K562 (cell line): ENCODE data around the gene EVL. TPM values are rescaled to one million over a fixed set of nuclear protein-coding genes. Genes with fewer than 3 reads are reported as not detected.

ENCODE experiments used
- ATF1 ChIP-seq, 2 experiments: fragments of 450-650 bp in 1 of 2; IDR thresholded peaks; 2 replicates each; pipeline ENCODE4 v1.6.1; 2016; ENCODE audit warnings: missing compliant biosample characterization in 1 of 2, missing genetic modification characterization in 1 of 2
- CHCHD3 ChIP-seq: fragments of 250-450 bp; sonication (Bioruptor Pico); IDR thresholded peaks from 2 replicates; pipeline ENCODE4 v2.1.2; 2022; ENCODE audit warnings: mild to moderate bottlenecking
- CREB1 ChIP-seq, 2 experiments: sonication (generic) in 1 of 2; formaldehyde crosslinking in 1 of 2; IDR thresholded peaks; 2 replicates each; pipeline versions ENCODE4 v1.6.1 to v1.8.0; 2012 to 2022; ENCODE audit warnings: inconsistent platforms in 1 of 2, mild to moderate bottlenecking in 1 of 2, missing genetic modification reagents in 1 of 2, moderate library complexity in 1 of 2
- DLX4 ChIP-seq: fragments of 250-450 bp; sonication (Bioruptor Pico); IDR thresholded peaks from 2 replicates; pipeline ENCODE4 v1.6.1; 2021; ENCODE audit warnings: mild to moderate bottlenecking
- EHMT2 ChIP-seq: fragments of 450-650 bp; IDR thresholded peaks from 2 replicates; pipeline ENCODE4 v1.6.1; 2018; ENCODE audit warnings: antibody characterized with exemption
- HES1 ChIP-seq: fragments of 450-650 bp; IDR thresholded peaks from 2 replicates; pipeline ENCODE4 v1.6.1; 2016; ENCODE audit warnings: low read depth, mild to moderate bottlenecking, moderate library complexity
- KDM4B ChIP-seq, 2 experiments: fragments of 450-650 bp in 1 of 2; sonication (generic) in 1 of 2; IDR thresholded peaks; 2 replicates each; pipeline ENCODE4 v1.6.1; 2016 to 2017; ENCODE audit warnings: borderline replicate concordance in 2 of 2, antibody characterized with exemption in 1 of 2, low read depth in 1 of 2, mild to moderate bottlenecking in 1 of 2
- MBD2 ChIP-seq: sonication (generic); IDR thresholded peaks from 2 replicates; pipeline ENCODE4 v1.6.1; 2016; ENCODE audit warnings: low read depth, borderline replicate concordance
- MIER1 ChIP-seq: fragments of 450-650 bp; IDR thresholded peaks from 2 replicates; pipeline ENCODE4 v1.6.1; 2016; ENCODE audit warnings: antibody characterized with exemption, mild to moderate bottlenecking, low read depth
- MTA1 ChIP-seq: fragments of 450-650 bp; IDR thresholded peaks from 2 replicates; pipeline ENCODE4 v1.6.1; 2017; ENCODE audit warnings: borderline replicate concordance
- NCOA2 ChIP-seq, 2 experiments: fragments of 450-650 bp; IDR thresholded peaks; 2 replicates each; pipeline ENCODE4 v1.6.1; 2018; ENCODE audit warnings: mild to moderate bottlenecking in 2 of 2, moderate library complexity in 1 of 2; ENCODE audit not compliant: partially characterized antibody in 2 of 2
- SMAD2 ChIP-seq: fragments of 150-350 bp; IDR thresholded peaks from 2 replicates; pipeline ENCODE4 v1.6.1; 2014; ENCODE audit warnings: low read depth, mild to moderate bottlenecking, low read length
- SMC3 ChIP-seq: conservative IDR thresholded peaks from 2 replicates; pipeline ENCODE4 v1.6.1; 2011; ENCODE audit warnings: low read depth, low read length, improper control_type of control experiment; ENCODE audit not compliant: insufficient read depth
- ZFP91 ChIP-seq: sonication (generic); formaldehyde crosslinking; IDR thresholded peaks from 2 replicates; pipeline ENCODE4 v1.8.0; 2022; ENCODE audit warnings: mild to moderate bottlenecking, missing genetic modification reagents
- ZNF143 ChIP-seq: sonication (generic); formaldehyde crosslinking; IDR thresholded peaks from 2 replicates; pipeline ENCODE4 v1.9.0; 2022; ENCODE audit warnings: mild to moderate bottlenecking, missing genetic modification reagents
- ZNF639 ChIP-seq, 2 experiments: fragments of 200-800 bp in 1 of 2; sonication (Bioruptor generic) in 1 of 2; sonication (generic) in 1 of 2; formaldehyde crosslinking in 1 of 2; IDR thresholded peaks in 1 of 2; conservative IDR thresholded peaks in 1 of 2; 2 replicates each; pipeline versions ENCODE4 v1.5.0 to v1.6.1; 2016 to 2020; ENCODE audit warnings: missing compliant biosample characterization in 1 of 2, missing genetic modification characterization in 1 of 2, missing genetic modification reagents in 1 of 2
- ZNF79 ChIP-seq: fragments of 250-450 bp; sonication (Bioruptor Pico); IDR thresholded peaks from 2 replicates; pipeline ENCODE4 v1.4.0; 2020; ENCODE audit warnings: low read depth, mild to moderate bottlenecking, moderate library complexity
- polyA plus RNA-seq, 8 experiments: library from polyadenylated mRNA; depleted of rRNA in 4 of 8; stranded (reverse) in 5 of 8; unstranded in 3 of 8; fragments of >200 nt; fragmentation: Nextera tagmentation in 2 of 8; fragmentation: Illumina TruSeq in 1 of 8; extraction: Ambion mirVana in 2 of 8; extraction: Trizol in 1 of 8; gene quantifications; 2 replicates each; pipeline versions ENCODE4 v1.2.1 to v1.2.3, GENCODE V29; 2011 to 2014; ENCODE audit warnings: inconsistent platforms in 1 of 8, missing spikeins in 1 of 8
- total RNA-seq, 7 experiments: library from RNA; depleted of rRNA in 6 of 7; stranded (reverse); fragments of >200 nt in 6 of 7; fragmentation: Illumina TruSeq in 2 of 7; extraction: Trizol in 2 of 7; gene quantifications; 2 replicates each; pipeline versions ENCODE4 v1.2.1 to v1.2.3, GENCODE V29; 2011 to 2021; ENCODE audit warnings: low replicate concordance in 1 of 7
- TF ChIP-seq, protein P1 (sequence below): fragments of 450-650 bp; formaldehyde crosslinking; IDR thresholded peaks from 2 replicates; pipeline ENCODE4 v1.4.0; 2020; ENCODE audit warnings: mild to moderate bottlenecking, moderate library complexity
- TF ChIP-seq, protein P2 (sequence below): sonication (generic); formaldehyde crosslinking; IDR thresholded peaks from 2 replicates; pipeline ENCODE4 v1.8.1; 2023; ENCODE audit warnings: mild to moderate bottlenecking, missing genetic modification reagents

Gene EVL
- total and polyA plus RNA-seq, 9 of the 15 experiments (the other 6 are each of a cell fraction or from before 2014, with no cell fraction given), result 2.9 to 43.4 (median 23.9) TPM

DNA sequence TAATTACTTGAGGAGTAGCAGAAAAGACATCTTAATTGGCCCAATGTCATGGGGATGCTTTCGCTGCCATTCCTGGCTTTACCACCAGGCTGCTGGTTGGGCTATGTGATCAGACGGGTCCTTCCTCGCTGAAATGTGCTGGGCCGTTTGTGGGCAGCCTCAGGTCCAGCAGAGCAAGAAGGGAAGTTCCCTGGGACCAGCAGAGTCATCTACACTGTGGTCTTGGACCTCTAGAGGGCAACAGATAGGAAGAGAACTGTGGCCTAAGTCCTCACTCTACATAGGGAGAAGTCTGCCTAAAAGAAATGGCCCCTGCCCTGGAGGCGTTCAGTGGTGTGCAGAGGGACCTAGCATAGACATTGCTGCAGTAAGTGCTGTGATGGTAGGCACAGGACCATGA lies 10.9 kb downstream of the EVL start (continued):
- TF ChIP-seq HES1, result no peak
- TF ChIP-seq NCOA2 (IDR thresholded peaks at IDR 0.05; ENCODE audit: partially characterized antibody in 2 of 2), result no peak
- TF ChIP-seq ZNF639 (CRISPR knock-in tag; conservative IDR thresholded peaks at IDR 0.05 in 1 of 2, IDR thresholded peaks at IDR 0.05 in 1 of 2), result no peak
- no peak for TF ChIP-seq KDM4B (IDR thresholded peaks at IDR 0.05; ENCODE audit: borderline replicate concordance in 2 of 2, low read depth in 1 of 2)
- no peak for TF ChIP-seq CREB1 (IDR thresholded peaks at IDR 0.05)
- no peak for TF ChIP-seq CREB1 (CRISPR knock-in tag; IDR thresholded peaks at IDR 0.05)
- TF ChIP-seq ATF1 (CRISPR knock-in tag; IDR thresholded peaks at IDR 0.05), result no peak
- TF ChIP-seq ATF1 (tag; IDR thresholded peaks at IDR 0.05), result no peak
- no peak for TF ChIP-seq MIER1
- 0 out of 2 replicates have a peak, but pooled peaks have one; percentile 1 for TF ChIP-seq SMC3
- TF ChIP-seq ZNF79 (CRISPR knock-in tag), result no peak
- TF ChIP-seq, protein P1, sequence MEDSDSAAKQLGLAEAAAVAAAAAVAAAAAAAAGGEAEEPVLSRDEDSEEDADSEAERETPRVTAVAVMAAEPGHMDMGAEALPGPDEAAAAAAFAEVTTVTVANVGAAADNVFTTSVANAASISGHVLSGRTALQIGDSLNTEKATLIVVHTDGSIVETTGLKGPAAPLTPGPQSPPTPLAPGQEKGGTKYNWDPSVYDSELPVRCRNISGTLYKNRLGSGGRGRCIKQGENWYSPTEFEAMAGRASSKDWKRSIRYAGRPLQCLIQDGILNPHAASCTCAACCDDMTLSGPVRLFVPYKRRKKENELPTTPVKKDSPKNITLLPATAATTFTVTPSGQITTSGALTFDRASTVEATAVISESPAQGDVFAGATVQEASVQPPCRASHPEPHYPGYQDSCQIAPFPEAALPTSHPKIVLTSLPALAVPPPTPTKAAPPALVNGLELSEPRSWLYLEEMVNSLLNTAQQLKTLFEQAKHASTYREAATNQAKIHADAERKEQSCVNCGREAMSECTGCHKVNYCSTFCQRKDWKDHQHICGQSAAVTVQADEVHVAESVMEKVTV, result 0 out of 2 replicates have a peak, but pooled peaks have one; percentile 28
- no peak for TF ChIP-seq SMAD2
- 0 out of 2 replicates have a peak, but pooled peaks have one; percentile 22 for TF ChIP-seq ZFP91 (CRISPR knock-in tag)
- TF ChIP-seq, protein P2, sequence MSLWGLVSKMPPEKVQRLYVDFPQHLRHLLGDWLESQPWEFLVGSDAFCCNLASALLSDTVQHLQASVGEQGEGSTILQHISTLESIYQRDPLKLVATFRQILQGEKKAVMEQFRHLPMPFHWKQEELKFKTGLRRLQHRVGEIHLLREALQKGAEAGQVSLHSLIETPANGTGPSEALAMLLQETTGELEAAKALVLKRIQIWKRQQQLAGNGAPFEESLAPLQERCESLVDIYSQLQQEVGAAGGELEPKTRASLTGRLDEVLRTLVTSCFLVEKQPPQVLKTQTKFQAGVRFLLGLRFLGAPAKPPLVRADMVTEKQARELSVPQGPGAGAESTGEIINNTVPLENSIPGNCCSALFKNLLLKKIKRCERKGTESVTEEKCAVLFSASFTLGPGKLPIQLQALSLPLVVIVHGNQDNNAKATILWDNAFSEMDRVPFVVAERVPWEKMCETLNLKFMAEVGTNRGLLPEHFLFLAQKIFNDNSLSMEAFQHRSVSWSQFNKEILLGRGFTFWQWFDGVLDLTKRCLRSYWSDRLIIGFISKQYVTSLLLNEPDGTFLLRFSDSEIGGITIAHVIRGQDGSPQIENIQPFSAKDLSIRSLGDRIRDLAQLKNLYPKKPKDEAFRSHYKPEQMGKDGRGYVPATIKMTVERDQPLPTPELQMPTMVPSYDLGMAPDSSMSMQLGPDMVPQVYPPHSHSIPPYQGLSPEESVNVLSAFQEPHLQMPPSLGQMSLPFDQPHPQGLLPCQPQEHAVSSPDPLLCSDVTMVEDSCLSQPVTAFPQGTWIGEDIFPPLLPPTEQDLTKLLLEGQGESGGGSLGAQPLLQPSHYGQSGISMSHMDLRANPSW (CRISPR knock-in tag), result no peak
- TF ChIP-seq DLX4, result no peak
- no peak for TF ChIP-seq CHCHD3 (CRISPR knock-in tag)
- TF ChIP-seq MTA1, result no peak
- no peak for TF ChIP-seq MBD2
- TF ChIP-seq EHMT2, result no peak
- no peak for TF ChIP-seq ZNF143 (CRISPR knock-in tag)
